Thoracic aorta (tissue), 2 donors: ENCODE results near the gene PLA2G4F. TPM values are rescaled to one million over a fixed set of nuclear protein-coding genes. Genes with fewer than 3 reads are reported as not detected.

ENCODE experiments used
- ATAC-seq: fragments of 150-250 bp; one replicate; pipeline ENCODE4 v1.8.0; 2017; ENCODE audit warnings: low read depth; ENCODE audit not compliant: insufficient number of reproducible peaks, low FRiP score
- DNase-seq: peaks from one replicate; pipeline ENCODE4 v3.0.0-alpha.2; 2020; ENCODE audit warnings: low spot score
- H3K27ac ChIP-seq, 2 donors: fragments of 200-600 bp; sonication (generic); 1 replicate in 1 of 2; 2 replicates in 1 of 2; pipeline ENCODE4 v1.5.1; 2016; ENCODE audit warnings: mild to moderate bottlenecking in 2 of 2, moderate library complexity in 2 of 2
- H3K27me3 ChIP-seq: fragments of 200-600 bp; sonication (generic); replicated peaks from 2 replicates; pipeline ENCODE4 v1.6.0; 2016; ENCODE audit warnings: mild to moderate bottlenecking; ENCODE audit not compliant: insufficient read depth
- H3K36me3 ChIP-seq: fragments of 200-600 bp; sonication (generic); one replicate; pipeline ENCODE4 v1.5.1; 2016
- H3K4me1 ChIP-seq, 2 donors: fragments of 200-600 bp; sonication (generic); 1 replicate in 1 of 2; 2 replicates in 1 of 2; pipeline versions ENCODE4 v1.5.1 to v1.6.0; 2016; ENCODE audit warnings: low read depth in 2 of 2, mild to moderate bottlenecking in 1 of 2; ENCODE audit not compliant: control insufficient read depth in 1 of 2
- H3K4me3 ChIP-seq: fragments of 200-600 bp; sonication (generic); 2 replicates; pipeline ENCODE4 v1.5.1; 2016; ENCODE audit warnings: mild to moderate bottlenecking
- H3K9me3 ChIP-seq: fragments of 200-600 bp; sonication (generic); 2 replicates; pipeline ENCODE4 v1.5.1; 2016
- total RNA-seq, 2 donors: library from RNA; depleted of rRNA; stranded (reverse); fragments of >200 nt; gene quantifications; one replicate each; pipeline versions ENCODE4 v1.1.0 to v1.2.3, GENCODE V29; 2016
- TF ChIP-seq, protein P1 (sequence below): fragments of 200-600 bp; sonication (generic); IDR thresholded peaks from one replicate; pipeline ENCODE4 v1.5.1; 2019; ENCODE audit warnings: antibody characterized with exemption

Gene PLA2G4F
- total RNA-seq, 2 donors from 2014 or later = 0.27 to 0.78 TPM

DNA sequence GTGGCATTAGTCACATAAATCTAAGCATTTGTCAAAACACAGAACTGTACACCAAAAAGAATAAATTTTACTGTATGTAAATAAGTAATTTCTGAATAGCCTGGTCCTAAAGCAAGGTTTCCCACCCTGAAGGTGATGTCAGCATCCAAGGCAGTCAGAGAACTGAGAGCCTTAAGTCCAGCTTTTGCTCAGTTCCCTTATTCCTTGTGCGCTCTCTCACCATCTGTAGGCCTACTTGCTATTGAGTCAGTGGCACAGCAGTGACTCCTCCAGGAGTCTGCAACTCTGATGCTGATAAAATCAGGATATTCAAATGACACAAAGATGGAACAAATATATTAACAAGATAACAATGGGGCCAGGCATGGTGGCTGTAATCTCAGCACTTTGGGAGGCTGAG lies 29.4 kb upstream of the PLA2G4F start:
- H3K27me3 ChIP-seq = no peaks in the 10 kb centered on the region
- no peak for DNase-seq
- TF ChIP-seq, protein P1, sequence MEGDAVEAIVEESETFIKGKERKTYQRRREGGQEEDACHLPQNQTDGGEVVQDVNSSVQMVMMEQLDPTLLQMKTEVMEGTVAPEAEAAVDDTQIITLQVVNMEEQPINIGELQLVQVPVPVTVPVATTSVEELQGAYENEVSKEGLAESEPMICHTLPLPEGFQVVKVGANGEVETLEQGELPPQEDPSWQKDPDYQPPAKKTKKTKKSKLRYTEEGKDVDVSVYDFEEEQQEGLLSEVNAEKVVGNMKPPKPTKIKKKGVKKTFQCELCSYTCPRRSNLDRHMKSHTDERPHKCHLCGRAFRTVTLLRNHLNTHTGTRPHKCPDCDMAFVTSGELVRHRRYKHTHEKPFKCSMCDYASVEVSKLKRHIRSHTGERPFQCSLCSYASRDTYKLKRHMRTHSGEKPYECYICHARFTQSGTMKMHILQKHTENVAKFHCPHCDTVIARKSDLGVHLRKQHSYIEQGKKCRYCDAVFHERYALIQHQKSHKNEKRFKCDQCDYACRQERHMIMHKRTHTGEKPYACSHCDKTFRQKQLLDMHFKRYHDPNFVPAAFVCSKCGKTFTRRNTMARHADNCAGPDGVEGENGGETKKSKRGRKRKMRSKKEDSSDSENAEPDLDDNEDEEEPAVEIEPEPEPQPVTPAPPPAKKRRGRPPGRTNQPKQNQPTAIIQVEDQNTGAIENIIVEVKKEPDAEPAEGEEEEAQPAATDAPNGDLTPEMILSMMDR = no peak
- ATAC-seq = no peak
- H3K4me1 ChIP-seq = no peaks in the 10 kb centered on the region
- H3K9me3 ChIP-seq = no peaks in the 10 kb centered on the region
- H3K4me3 ChIP-seq = no peak overlapping the region
- H3K27ac ChIP-seq = no peak overlapping the region
- H3K36me3 ChIP-seq = peaks cover 68% of the 10 kb centered on the region

DNA sequence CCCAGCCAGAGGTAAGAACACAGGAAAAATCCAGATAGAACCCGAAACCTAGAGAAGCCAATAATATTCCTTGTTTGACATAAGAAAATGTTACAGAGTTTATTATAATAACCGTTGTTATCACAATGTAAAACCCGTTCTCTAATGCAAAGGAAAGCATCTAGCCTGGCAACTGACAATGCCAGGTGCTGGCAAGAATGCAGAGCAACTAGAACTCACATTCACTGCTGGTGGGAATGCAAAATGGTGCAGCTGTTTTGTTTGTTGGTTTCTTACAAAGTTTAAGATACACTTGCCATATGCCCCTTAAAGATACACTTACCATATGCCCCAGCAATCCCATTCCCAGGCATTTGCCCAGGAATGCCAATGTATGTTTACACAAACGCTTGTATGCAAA lies 28.3 kb upstream of the PLA2G4F start:
- no peak overlapping the region for H3K4me3 ChIP-seq
- H3K4me1 ChIP-seq = no peaks in the 10 kb centered on the region
- H3K27ac ChIP-seq = no peak overlapping the region
- H3K27me3 ChIP-seq = no peaks in the 10 kb centered on the region
- peaks cover 58% of the 10 kb centered on the region for H3K36me3 ChIP-seq
- no peaks in the 10 kb centered on the region for H3K9me3 ChIP-seq
- DNase-seq = no peak
- TF ChIP-seq, protein P1 = no peak
- ATAC-seq = no peak

DNA sequence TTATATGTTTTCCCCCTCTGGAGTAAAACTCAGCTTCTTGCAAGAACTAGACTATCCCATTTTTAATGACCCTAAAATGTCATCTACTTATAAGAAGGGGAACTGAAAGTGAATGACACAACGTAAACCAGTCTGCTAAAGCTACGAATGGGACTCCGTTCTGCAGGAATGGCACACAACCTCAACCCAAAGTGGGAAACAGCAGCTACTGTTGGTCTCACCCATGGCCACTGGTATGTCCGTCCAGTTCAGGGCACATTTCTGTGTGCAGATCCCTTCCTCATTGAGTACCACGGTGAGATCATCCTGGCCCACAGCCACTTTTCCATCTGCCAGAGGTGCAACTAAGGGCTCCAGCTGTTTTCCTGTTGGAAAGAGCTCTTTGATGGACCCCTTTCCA lies 27.9 kb upstream of the PLA2G4F start:
- Histone ChIP-seq H3K36me3 (peaks cover 58% of the 10 kb centered on the region), H3K27me3 (no peaks in the 10 kb centered on the region), H3K4me3 (no peak overlapping the region), H3K27ac (no peak overlapping the region), H3K4me1 (no peaks in the 10 kb centered on the region), H3K9me3 (no peaks in the 10 kb centered on the region)
- no peak for DNase-seq
- ATAC-seq = no peak
- TF ChIP-seq, protein P1 = no peak

DNA sequence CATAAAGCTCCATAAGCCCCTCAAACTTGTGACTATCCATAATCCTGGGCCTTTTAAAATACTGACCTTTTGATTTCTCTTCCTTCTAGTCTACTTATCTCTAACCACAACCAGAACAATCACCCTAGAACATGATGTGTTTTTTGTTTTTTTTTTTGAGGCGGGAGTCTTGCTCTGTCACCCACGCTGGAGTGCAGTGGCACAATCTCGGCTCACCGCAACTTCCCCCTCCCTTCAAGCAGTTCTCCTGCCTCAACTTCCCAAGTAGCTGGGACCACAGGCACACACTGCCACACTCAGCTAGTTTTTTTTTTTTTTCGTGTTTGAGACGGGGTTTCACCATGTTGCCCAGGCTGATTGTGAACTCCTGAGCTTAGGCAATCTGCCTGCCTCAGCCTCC lies 26.5 kb upstream of the PLA2G4F start:
- DNase-seq (no peak), ATAC-seq (no peak)
- Histone ChIP-seq H3K4me1 (no peaks in the 10 kb centered on the region), H3K27me3 (no peaks in the 10 kb centered on the region), H3K4me3 (no peak overlapping the region), H3K36me3 (peaks cover 57% of the 10 kb centered on the region), H3K27ac (no peak overlapping the region), H3K9me3 (no peaks in the 10 kb centered on the region)
- TF ChIP-seq, protein P1 = no peak

DNA sequence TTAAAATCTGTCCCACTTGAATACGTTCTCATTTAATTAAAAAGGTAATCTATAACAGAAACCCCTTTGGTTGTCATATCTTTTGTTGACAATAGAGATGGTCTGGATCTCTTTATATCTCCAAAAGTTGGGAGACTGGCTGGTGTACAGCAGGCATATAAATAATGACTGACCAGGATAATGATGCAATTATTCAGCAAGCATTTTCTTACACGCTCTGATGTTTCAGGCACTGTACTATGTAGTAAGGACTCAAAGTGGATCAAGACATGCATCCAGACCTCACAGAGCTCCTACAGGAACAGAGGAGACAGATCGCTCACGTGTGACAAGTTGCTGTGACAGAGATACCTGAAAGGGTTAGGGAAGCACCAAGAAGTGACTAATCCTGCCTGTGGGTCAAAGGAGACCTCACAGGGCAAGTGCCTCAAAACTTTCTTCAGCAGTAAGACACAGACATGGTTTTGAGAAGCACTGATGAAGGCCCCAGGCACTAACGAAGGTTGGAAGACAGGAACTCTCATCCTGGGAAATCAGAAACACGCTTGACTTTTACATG lies 26.0 kb upstream of the PLA2G4F start:
- Histone ChIP-seq H3K4me3 (no peak overlapping the region), H3K27me3 (no peaks in the 10 kb centered on the region), H3K9me3 (no peaks in the 10 kb centered on the region), H3K4me1 (no peaks in the 10 kb centered on the region), H3K27ac (no peak overlapping the region), H3K36me3 (peaks cover 55% of the 10 kb centered on the region)
- TF ChIP-seq, protein P1 = no peak
- no peak for DNase-seq
- ATAC-seq = no peak
